HEK293 (cell line): ENCODE measurements around the gene PLEKHA8.

Experiments used
- CTCF ChIA-PET: fragments of 350-600 bp; formaldehyde crosslinking; extraction: SDS; loops from one replicate; lab custom pipeline; 2021; ENCODE audit warnings: antibody characterized with exemption; lab: Yijun Ruan, JAX
- POLR2A ChIA-PET: fragments of 300-600 bp; formaldehyde crosslinking; extraction: SDS; loops from one replicate; lab custom pipeline; 2020; ENCODE audit warnings: antibody characterized with exemption, inconsistent platforms; lab: Yijun Ruan, JAX
- H3K27ac ChIP-seq: fragments of 200-500 bp; sonication (Bioruptor generic); 2 replicates; pipeline ENCODE4 v1.5.1; 2014; ENCODE audit warnings: low read depth, low read length, control low read depth, inconsistent platforms; ENCODE audit errors: extremely low read depth
- H3K36me3 ChIP-seq, 2 experiments: fragments of 200-500 bp in 1 of 2; sonication (Bioruptor generic) in 1 of 2; 1 replicate in 1 of 2; 2 replicates in 1 of 2; pipeline ENCODE4 v1.5.1; 2014 to 2017; ENCODE audit warnings: inconsistent platforms in 2 of 2, low read length in 2 of 2; ENCODE audit not compliant: control insufficient read depth in 2 of 2, insufficient read depth in 1 of 2
- H3K4me1 ChIP-seq: fragments of 200-500 bp; sonication (Bioruptor generic); 2 replicates; pipeline ENCODE4 v1.5.1; 2014; ENCODE audit warnings: mild to moderate bottlenecking, low read length, inconsistent platforms; ENCODE audit not compliant: control insufficient read depth, insufficient read depth
- H3K4me3 ChIP-seq: 2 replicates; pipeline ENCODE4 v1.5.1; 2011; ENCODE audit warnings: low read depth, mild to moderate bottlenecking, control low read depth, low read length, moderate library complexity
- H3K9me3 ChIP-seq: fragments of 200-500 bp; sonication (Bioruptor generic); 2 replicates; pipeline ENCODE4 v1.5.1; 2014; ENCODE audit warnings: low read depth, low read length, inconsistent platforms; ENCODE audit not compliant: control insufficient read depth, insufficient read depth
- KLF9 ChIP-seq: fragments of 450-650 bp; formaldehyde crosslinking; IDR thresholded peaks from 2 replicates; pipeline ENCODE4 v1.5.1; 2016; ENCODE audit warnings: missing biosample characterization, missing genetic modification characterization, low read depth
- SP7 ChIP-seq: fragments of 450-650 bp; formaldehyde crosslinking; IDR thresholded peaks from 2 replicates; pipeline ENCODE4 v1.5.1; 2016; ENCODE audit warnings: missing biosample characterization, missing genetic modification characterization
- ZBTB11 ChIP-seq: fragments of 450-650 bp; formaldehyde crosslinking; conservative IDR thresholded peaks from 2 replicates; pipeline ENCODE4 v1.5.1; 2016; ENCODE audit warnings: low read depth, missing biosample characterization, missing genetic modification characterization
- ZBTB48 ChIP-seq: fragments of 450-650 bp; formaldehyde crosslinking; IDR thresholded peaks from 2 replicates; pipeline ENCODE4 v1.5.1; 2016; ENCODE audit warnings: missing biosample characterization, missing genetic modification characterization
- ZFP41 ChIP-seq: fragments of 450-650 bp; formaldehyde crosslinking; IDR thresholded peaks from 2 replicates; pipeline ENCODE4 v1.5.1; 2016; ENCODE audit warnings: missing biosample characterization, missing genetic modification characterization, borderline replicate concordance
- ZNF114 ChIP-seq: fragments of 450-650 bp; formaldehyde crosslinking; IDR thresholded peaks from 2 replicates; pipeline ENCODE4 v1.5.0; 2017; ENCODE audit warnings: missing biosample characterization, missing genetic modification characterization
- ZNF19 ChIP-seq: fragments of 450-650 bp; formaldehyde crosslinking; IDR thresholded peaks from 2 replicates; pipeline ENCODE4; 2016; ENCODE audit warnings: missing biosample characterization, missing genetic modification characterization, low read depth
- ZNF239 ChIP-seq: fragments of 450-650 bp; formaldehyde crosslinking; IDR thresholded peaks from 2 replicates; pipeline ENCODE4 v1.5.1; 2016; ENCODE audit warnings: missing biosample characterization, missing genetic modification characterization
- ZNF311 ChIP-seq: fragments of 450-650 bp; formaldehyde crosslinking; IDR thresholded peaks from 2 replicates; pipeline ENCODE4 v1.5.1; 2017; ENCODE audit warnings: missing biosample characterization, missing genetic modification characterization, borderline replicate concordance
- ZNF394 ChIP-seq: fragments of 450-650 bp; formaldehyde crosslinking; IDR thresholded peaks from 2 replicates; pipeline ENCODE4 v1.5.1; 2016; ENCODE audit warnings: missing biosample characterization, missing genetic modification characterization, mild to moderate bottlenecking, moderate library complexity, borderline replicate concordance
- ZNF398 ChIP-seq: fragments of 450-650 bp; formaldehyde crosslinking; IDR thresholded peaks from 2 replicates; pipeline ENCODE4 v1.5.1; 2017; ENCODE audit warnings: missing biosample characterization, missing genetic modification characterization
- ZNF423 ChIP-seq: fragments of 450-650 bp; formaldehyde crosslinking; IDR thresholded peaks from 2 replicates; pipeline ENCODE4 v1.5.1; 2016; ENCODE audit warnings: missing biosample characterization, missing genetic modification characterization
- ZNF518A ChIP-seq: fragments of 450-650 bp; formaldehyde crosslinking; conservative IDR thresholded peaks from 2 replicates; pipeline ENCODE4 v1.5.1; 2016; ENCODE audit warnings: low read depth, missing biosample characterization, missing genetic modification characterization
- ZNF529 ChIP-seq: fragments of 450-650 bp; formaldehyde crosslinking; IDR thresholded peaks from 2 replicates; pipeline ENCODE4 v1.5.1; 2017; ENCODE audit warnings: missing genetic modification characterization, missing biosample characterization; ENCODE audit not compliant: insufficient replicate concordance
- ZNF560 ChIP-seq: fragments of 450-650 bp; formaldehyde crosslinking; IDR thresholded peaks from 2 replicates; pipeline ENCODE4 v1.5.1; 2017; ENCODE audit warnings: missing biosample characterization, missing genetic modification characterization, borderline replicate concordance
- ZNF561 ChIP-seq: fragments of 450-650 bp; IDR thresholded peaks from 2 replicates; pipeline ENCODE4 v1.5.1; 2018; ENCODE audit warnings: missing biosample characterization, missing genetic modification characterization, borderline replicate concordance
- ZNF580 ChIP-seq: fragments of 450-650 bp; formaldehyde crosslinking; IDR thresholded peaks from 2 replicates; pipeline ENCODE4 v1.5.1; 2016; ENCODE audit warnings: missing biosample characterization, missing genetic modification characterization
- ZNF645 ChIP-seq: fragments of 450-650 bp; formaldehyde crosslinking; IDR thresholded peaks from 2 replicates; pipeline ENCODE4; 2016; ENCODE audit warnings: missing biosample characterization, missing genetic modification characterization
- ZNF654 ChIP-seq: fragments of 450-650 bp; formaldehyde crosslinking; IDR thresholded peaks from 2 replicates; pipeline ENCODE4 v1.5.1; 2016; ENCODE audit warnings: low read depth, missing biosample characterization, missing genetic modification characterization
- ZNF660 ChIP-seq: fragments of 450-650 bp; IDR thresholded peaks from 2 replicates; pipeline ENCODE4 v1.5.1; 2018; ENCODE audit warnings: missing biosample characterization, mild to moderate bottlenecking, missing genetic modification characterization
- ZNF670 ChIP-seq: fragments of 450-650 bp; formaldehyde crosslinking; IDR thresholded peaks from 2 replicates; pipeline ENCODE4 v1.5.1; 2016; ENCODE audit warnings: missing biosample characterization, missing genetic modification characterization, low read depth
- ZNF707 ChIP-seq: fragments of 450-650 bp; formaldehyde crosslinking; IDR thresholded peaks from 2 replicates; pipeline ENCODE4 v1.5.1; 2016; ENCODE audit warnings: missing biosample characterization, missing genetic modification characterization
- ZNF791 ChIP-seq: fragments of 450-650 bp; formaldehyde crosslinking; IDR thresholded peaks from 2 replicates; pipeline ENCODE4 v1.5.1; 2016; ENCODE audit warnings: missing biosample characterization, missing genetic modification characterization
- ZSCAN23 ChIP-seq: fragments of 450-650 bp; formaldehyde crosslinking; IDR thresholded peaks from 2 replicates; pipeline ENCODE4 v1.5.1; 2016; ENCODE audit warnings: missing biosample characterization, missing genetic modification characterization
- ZSCAN30 ChIP-seq: fragments of 450-650 bp; IDR thresholded peaks from 2 replicates; pipeline ENCODE4 v1.5.1; 2018; ENCODE audit warnings: missing biosample characterization, mild to moderate bottlenecking, missing genetic modification characterization, moderate library complexity

Gene PLEKHA8

GRCh38 chr7:30164567-30164966 is 136.4 kb downstream of the PLEKHA8 start:
- Histone ChIP-seq H3K9me3 (no peaks in the 10 kb centered on the region), H3K27ac (no peak overlapping the region), H3K36me3 (no peaks in the 10 kb centered on the region), H3K4me3 (no peak overlapping the region), H3K4me1 (peaks cover 17% of the 10 kb centered on the region)
- ChIA-PET CTCF (interaction anchor here (0.6 to 2.4 kb wide), 14 partner anchors 9 to 400 kb away, joined by 3 to 15 read pairs (median 4); no protein-coding TSS in a partner anchor), POLR2A (no interaction called here)
- TF ChIP-seq ZNF394 (tag by site-specific recombination): no peak
- no peak for TF ChIP-seq ZNF19
- no peak for TF ChIP-seq ZNF561 (tag by site-specific recombination)
- no peak for TF ChIP-seq ZSCAN23
- peak; percentile 48 for TF ChIP-seq ZNF654 (tag by site-specific recombination)
- no peak for TF ChIP-seq ZSCAN30 (tag by site-specific recombination)
- TF ChIP-seq ZNF670 (tag by site-specific recombination): no peak
- TF ChIP-seq ZNF529: no peak
- no peak for TF ChIP-seq ZNF560 (tag by site-specific recombination)
- TF ChIP-seq ZNF423 (tag by site-specific recombination): no peak
- peak; percentile 56; the same call in 1 of the 2 replicates for TF ChIP-seq ZNF660 (tag by site-specific recombination)
- TF ChIP-seq ZNF239 (tag by site-specific recombination): no peak
- no peak for TF ChIP-seq KLF9

DNA sequence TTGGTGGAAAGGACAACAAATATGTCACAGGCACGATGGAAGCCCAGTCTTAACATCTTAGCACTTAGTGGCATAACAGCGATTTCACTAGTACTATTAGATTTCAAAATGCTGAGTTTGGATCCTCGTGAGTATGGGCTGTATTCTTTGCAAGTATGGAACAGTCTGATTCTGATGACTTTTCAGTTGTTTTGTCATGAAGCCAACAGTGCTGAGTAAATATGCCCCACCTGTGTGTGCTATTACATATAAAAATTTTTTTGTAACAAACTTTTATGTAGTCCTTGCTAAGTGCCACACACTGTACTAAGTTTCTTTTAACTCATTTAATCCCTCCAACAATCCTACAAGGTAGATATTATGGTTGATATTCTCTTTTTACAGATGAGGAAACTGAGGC is 137.4 kb downstream of the PLEKHA8 start:
- ChIA-PET POLR2A (no interaction called here), CTCF (interaction anchor here (0.6 to 1.1 kb wide), 4 partner anchors 61 to 581 kb away, joined by 3 to 4 read pairs (median 3); no protein-coding TSS in a partner anchor)
- no peak overlapping the region for H3K27ac ChIP-seq
- peaks cover 17% of the 10 kb centered on the region for H3K4me1 ChIP-seq
- H3K9me3 ChIP-seq: no peaks in the 10 kb centered on the region
- no peaks in the 10 kb centered on the region for H3K36me3 ChIP-seq
- H3K4me3 ChIP-seq: no peak overlapping the region
- TF ChIP-seq ZBTB11 (no peak), ZFP41 (tag by site-specific recombination) (no peak), ZNF580 (tag by site-specific recombination) (no peak), ZNF518A (tag by site-specific recombination) (no peak), ZNF239 (tag by site-specific recombination) (no peak), ZNF645 (tag by site-specific recombination) (no peak), ZNF791 (tag by site-specific recombination) (no peak), SP7 (tag by site-specific recombination) (no peak), ZNF398 (tag by site-specific recombination) (no peak), ZNF114 (tag by site-specific recombination) (no peak), ZNF707 (tag by site-specific recombination) (no peak), ZNF311 (tag by site-specific recombination) (no peak), ZBTB48 (tag by site-specific recombination) (no peak)
